ENCODE results near the gene AKR1C2.
"Not testable (repeated sequence)": the region's sequence is repeated elsewhere in the genome, so short reads cannot be mapped to it uniquely, and the experiment has no call there.

The AKR1C2 gene

DNA sequence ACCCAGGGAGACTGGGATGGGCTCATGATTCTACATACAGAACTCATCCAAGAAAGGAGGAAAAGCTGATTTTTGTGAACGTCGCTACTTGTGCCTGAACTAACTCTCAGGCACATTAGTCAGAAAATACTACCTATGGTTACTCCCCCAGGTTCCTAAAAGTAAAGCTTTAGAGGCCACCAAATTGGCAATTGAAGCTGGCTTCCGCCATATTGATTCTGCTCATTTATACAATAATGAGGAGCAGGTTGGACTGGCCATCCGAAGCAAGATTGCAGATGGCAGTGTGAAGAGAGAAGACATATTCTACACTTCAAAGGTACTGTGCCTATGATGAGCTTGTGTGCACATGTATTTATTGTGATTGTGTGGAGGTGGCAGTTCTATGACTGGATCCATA is 37.9 kb downstream of the AKR1C2 start:
- WGBS (ENCODE audit: extremely low coverage, insufficient coverage, low lambda C conversion rate): no CpG with 5 or more reads among the region's 4 CpGs
- not testable (repeated sequence) for H3K4me3 ChIP-seq (ENCODE audit: low read length)

DNA sequence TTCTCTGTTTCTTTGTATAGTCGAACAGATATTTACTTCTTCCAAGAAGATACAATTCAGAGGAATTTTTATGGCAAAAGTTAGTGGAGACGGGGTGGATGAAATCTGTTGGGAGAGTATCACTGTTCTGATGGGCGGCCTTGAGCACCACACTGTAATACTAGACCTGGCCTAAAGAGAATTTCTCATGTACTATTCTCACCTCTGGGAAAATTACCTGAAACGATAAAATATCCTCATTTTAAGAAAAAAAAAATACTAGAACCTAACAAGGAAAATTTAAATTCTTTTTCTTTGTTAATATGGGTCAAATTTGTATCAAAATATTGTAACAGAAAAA is 39.9 kb downstream of the AKR1C2 start:
- not testable (repeated sequence) for H3K56ac ChIP-seq (ENCODE audit: low read length); H4K8ac ChIP-seq (ENCODE audit: low read depth, low read length); H3K4me2 ChIP-seq (ENCODE audit: low read length); H4K5ac ChIP-seq (ENCODE audit: low read length); H3K4ac ChIP-seq (ENCODE audit: low read depth, low read length); H2AK5ac ChIP-seq (ENCODE audit: low read length); H3K79me1 ChIP-seq (ENCODE audit: low read length); H2BK5ac ChIP-seq (ENCODE audit: low read length); H2BK15ac ChIP-seq (replicated peaks; ENCODE audit: low read depth); H3K9ac ChIP-seq (ENCODE audit: low read length); H3K27me3 ChIP-seq (ENCODE audit: insufficient read depth, low read length, poor library complexity); H3K36me3 ChIP-seq (ENCODE audit: control insufficient read depth, insufficient read depth, low read length); H3K4me3 ChIP-seq (ENCODE audit: low read length); H3K27ac ChIP-seq (ENCODE audit: low read depth, low read length); H3K23ac ChIP-seq (ENCODE audit: low read length); H3K4me1 ChIP-seq (ENCODE audit: control insufficient read depth, low read depth, low read length); DNase-seq; H2BK120ac ChIP-seq (ENCODE audit: low read depth, low read length); H3K79me2 ChIP-seq (ENCODE audit: control insufficient read depth, insufficient read depth, low read length); H3K18ac ChIP-seq (ENCODE audit: low read length)
- no CpG with 5 or more reads among the region's 4 CpGs for WGBS (ENCODE audit: extremely low coverage, insufficient coverage, low lambda C conversion rate)

More for the DNA sequence above, 37.9 kb downstream of the AKR1C2 start:
- H2BK5ac ChIP-seq (ENCODE audit: low read length); H4K8ac ChIP-seq (ENCODE audit: low read depth, low read length); H3K9ac ChIP-seq (ENCODE audit: low read length); H2BK15ac ChIP-seq (replicated peaks; ENCODE audit: low read depth); H3K27ac ChIP-seq (ENCODE audit: low read depth, low read length); H3K79me1 ChIP-seq (ENCODE audit: low read length); H2AK5ac ChIP-seq (ENCODE audit: low read length); H3K4me1 ChIP-seq (ENCODE audit: control insufficient read depth, low read depth, low read length); H4K5ac ChIP-seq (ENCODE audit: low read length); H3K18ac ChIP-seq (ENCODE audit: low read length); H3K27me3 ChIP-seq (ENCODE audit: insufficient read depth, low read length, poor library complexity); H3K4ac ChIP-seq (ENCODE audit: low read depth, low read length); H3K56ac ChIP-seq (ENCODE audit: low read length); H3K23ac ChIP-seq (ENCODE audit: low read length); H3K4me2 ChIP-seq (ENCODE audit: low read length); H2BK120ac ChIP-seq (ENCODE audit: low read depth, low read length); DNase-seq; H3K79me2 ChIP-seq (ENCODE audit: control insufficient read depth, insufficient read depth, low read length); H3K36me3 ChIP-seq (ENCODE audit: control insufficient read depth, insufficient read depth, low read length): not testable (repeated sequence)

DNA sequence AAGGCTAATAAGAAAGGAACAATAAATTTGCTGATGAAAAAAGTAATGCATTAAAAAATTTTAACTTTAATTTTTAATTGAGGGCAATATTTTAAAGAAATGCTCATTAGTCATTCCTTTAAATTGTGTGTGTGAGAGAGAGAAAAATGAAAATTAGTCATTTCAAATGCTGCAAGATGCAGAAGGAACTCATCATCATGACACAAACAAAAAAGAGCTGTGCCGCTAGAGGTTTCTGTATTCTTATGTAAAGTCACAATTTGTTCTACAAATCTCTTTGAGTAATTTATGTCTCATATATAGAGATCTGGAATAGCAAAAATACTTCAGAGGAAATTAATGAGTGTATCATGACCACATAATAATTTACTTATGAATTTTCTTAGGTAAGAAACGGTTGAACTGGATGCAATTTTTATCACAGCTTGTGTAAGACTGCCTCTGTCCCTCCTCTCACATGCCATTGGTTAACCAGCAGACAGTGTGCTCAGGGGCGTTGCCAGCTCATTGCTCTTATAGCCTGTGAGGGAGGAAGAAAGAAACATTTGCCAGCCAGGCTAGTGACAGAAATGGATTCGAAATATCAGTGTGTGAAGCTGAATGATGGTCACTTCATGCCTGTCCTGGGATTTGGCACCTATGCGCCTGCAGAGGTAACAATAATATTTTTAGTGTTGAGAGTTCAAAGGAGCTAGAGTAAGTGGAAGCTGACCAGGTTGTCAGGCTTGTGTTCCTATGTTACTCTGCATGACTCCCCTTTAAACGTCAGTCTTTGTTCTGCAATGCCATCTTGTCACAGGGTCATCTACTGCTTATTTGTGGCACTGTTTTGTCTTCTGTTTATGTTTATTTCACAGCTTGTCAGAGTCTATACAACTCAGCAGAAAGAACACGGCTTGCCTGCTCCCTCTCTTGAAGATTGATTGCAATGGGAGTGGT is 40.5 kb downstream of the AKR1C2 start, which contains the start of gene AKR1C1:
AKR1C1 (plus strand) TSS at position 540 of the 939 bp plus-strand sequence; CDS start at position 570, 30 bp downstream.
- H2AK5ac ChIP-seq (ENCODE audit: low read length); H3K27me3 ChIP-seq (ENCODE audit: insufficient read depth, low read length, poor library complexity); H3K36me3 ChIP-seq (ENCODE audit: control insufficient read depth, insufficient read depth, low read length); H2BK120ac ChIP-seq (ENCODE audit: low read depth, low read length); H3K4me2 ChIP-seq (ENCODE audit: low read length); H3K56ac ChIP-seq (ENCODE audit: low read length); H3K18ac ChIP-seq (ENCODE audit: low read length); H3K4ac ChIP-seq (ENCODE audit: low read depth, low read length); H3K4me1 ChIP-seq (ENCODE audit: control insufficient read depth, low read depth, low read length); H3K79me1 ChIP-seq (ENCODE audit: low read length); DNase-seq; H3K79me2 ChIP-seq (ENCODE audit: control insufficient read depth, insufficient read depth, low read length); H2BK5ac ChIP-seq (ENCODE audit: low read length); H3K27ac ChIP-seq (ENCODE audit: low read depth, low read length); H3K9ac ChIP-seq (ENCODE audit: low read length); H4K8ac ChIP-seq (ENCODE audit: low read depth, low read length); H3K4me3 ChIP-seq (ENCODE audit: low read length); H3K23ac ChIP-seq (ENCODE audit: low read length); H2BK15ac ChIP-seq (replicated peaks; ENCODE audit: low read depth); H4K5ac ChIP-seq (ENCODE audit: low read length): not testable (repeated sequence)
- WGBS (ENCODE audit: extremely low coverage, insufficient coverage, low lambda C conversion rate): no CpG with 5 or more reads among the region's 7 CpGs

DNA sequence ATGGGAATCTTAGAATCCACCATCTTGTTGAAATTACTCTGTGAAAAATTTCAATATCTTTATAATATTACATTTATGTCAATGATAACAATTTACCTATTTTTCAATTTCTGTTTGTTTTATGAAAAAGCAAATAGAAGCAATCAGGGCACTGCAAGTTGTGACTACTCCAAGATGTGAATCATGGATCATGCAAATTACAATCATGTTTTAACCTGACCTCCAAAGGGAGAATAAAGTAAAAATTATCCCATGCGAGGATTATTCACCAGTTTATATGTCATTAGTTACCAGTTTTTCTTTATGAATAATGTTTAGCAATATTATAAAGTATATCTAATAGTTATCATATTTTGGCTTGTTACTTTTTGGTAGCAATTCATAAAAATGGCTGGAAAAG is 41.3 kb downstream of the AKR1C2 start:
- H3K4me2 ChIP-seq (ENCODE audit: low read length); H2AK5ac ChIP-seq (ENCODE audit: low read length); H4K5ac ChIP-seq (ENCODE audit: low read length); H3K23ac ChIP-seq (ENCODE audit: low read length); H3K4ac ChIP-seq (ENCODE audit: low read depth, low read length); H3K79me1 ChIP-seq (ENCODE audit: low read length); H3K4me3 ChIP-seq (ENCODE audit: low read length); H2BK15ac ChIP-seq (replicated peaks; ENCODE audit: low read depth); H3K36me3 ChIP-seq (ENCODE audit: control insufficient read depth, insufficient read depth, low read length); H3K56ac ChIP-seq (ENCODE audit: low read length); H4K8ac ChIP-seq (ENCODE audit: low read depth, low read length); H3K4me1 ChIP-seq (ENCODE audit: control insufficient read depth, low read depth, low read length); H2BK5ac ChIP-seq (ENCODE audit: low read length); H3K9ac ChIP-seq (ENCODE audit: low read length); H2BK120ac ChIP-seq (ENCODE audit: low read depth, low read length); H3K27me3 ChIP-seq (ENCODE audit: insufficient read depth, low read length, poor library complexity); H3K79me2 ChIP-seq (ENCODE audit: control insufficient read depth, insufficient read depth, low read length); H3K18ac ChIP-seq (ENCODE audit: low read length); DNase-seq; H3K27ac ChIP-seq (ENCODE audit: low read depth, low read length): not testable (repeated sequence)
- WGBS (ENCODE audit: extremely low coverage, insufficient coverage, low lambda C conversion rate): no CpG with 5 or more reads among the region's 1 CpG

DNA sequence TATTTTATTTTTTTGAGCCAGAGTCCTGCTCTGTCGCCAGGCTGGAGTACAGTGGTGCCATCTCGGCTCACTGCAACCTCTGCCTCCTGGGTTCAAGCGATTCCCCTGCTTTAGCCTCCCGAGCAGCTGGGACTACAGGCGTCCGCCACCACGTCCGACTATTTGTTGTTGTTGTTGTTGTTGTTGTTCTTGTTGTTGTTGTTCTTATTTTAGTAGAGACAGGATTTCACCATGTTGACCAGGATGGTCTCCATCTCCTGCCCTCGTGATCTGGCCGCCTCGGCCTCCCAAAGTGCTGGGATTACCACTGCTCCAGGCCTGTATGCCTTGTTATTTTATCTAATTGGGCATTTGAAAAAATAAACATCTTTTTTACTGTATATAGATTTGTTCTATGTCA is 42.1 kb downstream of the AKR1C2 start:
- not testable (repeated sequence) for H3K4me1 ChIP-seq (ENCODE audit: control insufficient read depth, low read depth, low read length); H3K4me3 ChIP-seq (ENCODE audit: low read length); H3K18ac ChIP-seq (ENCODE audit: low read length); H2BK120ac ChIP-seq (ENCODE audit: low read depth, low read length); H3K27me3 ChIP-seq (ENCODE audit: insufficient read depth, low read length, poor library complexity); H3K79me2 ChIP-seq (ENCODE audit: control insufficient read depth, insufficient read depth, low read length); H3K36me3 ChIP-seq (ENCODE audit: control insufficient read depth, insufficient read depth, low read length); H3K56ac ChIP-seq (ENCODE audit: low read length); H2BK15ac ChIP-seq (replicated peaks; ENCODE audit: low read depth); H3K23ac ChIP-seq (ENCODE audit: low read length); H4K5ac ChIP-seq (ENCODE audit: low read length); H3K4me2 ChIP-seq (ENCODE audit: low read length); DNase-seq; H4K8ac ChIP-seq (ENCODE audit: low read depth, low read length); H3K79me1 ChIP-seq (ENCODE audit: low read length); H2BK5ac ChIP-seq (ENCODE audit: low read length); H3K9ac ChIP-seq (ENCODE audit: low read length); H3K27ac ChIP-seq (ENCODE audit: low read depth, low read length); H2AK5ac ChIP-seq (ENCODE audit: low read length); H3K4ac ChIP-seq (ENCODE audit: low read depth, low read length)
- no CpG with 5 or more reads among the region's 11 CpGs for WGBS (ENCODE audit: extremely low coverage, insufficient coverage, low lambda C conversion rate)
